Loucy (cell line): ENCODE measurements around the gene SLC22A3.

Experiments
- H2AFZ ChIP-seq: fragments of 200-600 bp; sonication (generic); 2 replicates; pipeline ENCODE4 v1.6.0; 2016; ENCODE audit warnings: antibody characterized with exemption, mild to moderate bottlenecking, low read length, moderate library complexity
- H3F3A ChIP-seq: fragments of 200-600 bp; 2 replicates; pipeline ENCODE4 v1.6.0; 2016; ENCODE audit warnings: antibody characterized with exemption, low read depth, mild to moderate bottlenecking
- H3K27me3 ChIP-seq: fragments of 200-600 bp; sonication (generic); 2 replicates; pipeline ENCODE4 v1.6.1; 2014; ENCODE audit warnings: low read length, mild to moderate bottlenecking; ENCODE audit not compliant: insufficient read depth, poor library complexity, severe bottlenecking
- H3K36me3 ChIP-seq: fragments of 200-600 bp; sonication (generic); 2 replicates; pipeline ENCODE4 v1.6.1; 2016; ENCODE audit warnings: low read length; ENCODE audit not compliant: insufficient read depth
- H3K4me1 ChIP-seq: fragments of 200-600 bp; sonication (generic); 2 replicates; pipeline ENCODE4 v1.5.1; 2014; ENCODE audit warnings: low read length, mild to moderate bottlenecking; ENCODE audit not compliant: insufficient read depth, poor library complexity, severe bottlenecking
- H3K4me2 ChIP-seq: fragments of 200-600 bp; sonication (generic); 2 replicates; pipeline ENCODE4 v1.6.0; 2014; ENCODE audit warnings: antibody characterized with exemption, low read length, low read depth, mild to moderate bottlenecking; ENCODE audit not compliant: poor library complexity, severe bottlenecking
- H3K4me3 ChIP-seq: fragments of 200-600 bp; sonication (generic); 2 replicates; pipeline ENCODE4 v1.5.1; 2014; ENCODE audit warnings: low read length, mild to moderate bottlenecking, mixed read lengths; ENCODE audit not compliant: poor library complexity, severe bottlenecking
- H3K79me2 ChIP-seq: fragments of 200-600 bp; sonication (generic); 2 replicates; pipeline ENCODE4 v1.6.1; 2014; ENCODE audit warnings: low read length; ENCODE audit not compliant: insufficient read depth
- H3K9ac ChIP-seq: fragments of 200-600 bp; sonication (generic); 2 replicates; pipeline ENCODE4 v1.6.0; 2014; ENCODE audit warnings: mild to moderate bottlenecking, low read depth, low read length, moderate library complexity; ENCODE audit not compliant: poor library complexity, severe bottlenecking
- H3K9me2 ChIP-seq: fragments of 200-600 bp; sonication (generic); replicated peaks from 2 replicates; pipeline ENCODE4 v1.6.1; 2016; ENCODE audit warnings: low read depth, low read length, mixed read lengths
- H3K9me3 ChIP-seq: fragments of 200-600 bp; sonication (generic); 2 replicates; pipeline ENCODE4 v1.6.1; 2014; ENCODE audit warnings: mild to moderate bottlenecking, antibody characterized with exemption, low read length, low read depth; ENCODE audit not compliant: insufficient read depth
- H4K20me1 ChIP-seq: fragments of 200-600 bp; sonication (generic); 2 replicates; pipeline ENCODE4 v1.6.0; 2014; ENCODE audit warnings: antibody characterized with exemption, low read length, mild to moderate bottlenecking; ENCODE audit not compliant: insufficient read depth, poor library complexity, severe bottlenecking
- EZH2phosphoT487 ChIP-seq: fragments of 200-600 bp; IDR thresholded peaks from 2 replicates; pipeline ENCODE4 v1.6.1; 2018; ENCODE audit warnings: antibody characterized with exemption, mild to moderate bottlenecking, moderate library complexity, borderline replicate concordance
- TF ChIP-seq, protein P1 (sequence below): fragments of 200-600 bp; sonication (generic); conservative IDR thresholded peaks from 2 replicates; pipeline ENCODE4 v1.5.1; 2014; ENCODE audit warnings: mild to moderate bottlenecking, antibody characterized with exemption, low read length

SLC22A3 gene

DNA sequence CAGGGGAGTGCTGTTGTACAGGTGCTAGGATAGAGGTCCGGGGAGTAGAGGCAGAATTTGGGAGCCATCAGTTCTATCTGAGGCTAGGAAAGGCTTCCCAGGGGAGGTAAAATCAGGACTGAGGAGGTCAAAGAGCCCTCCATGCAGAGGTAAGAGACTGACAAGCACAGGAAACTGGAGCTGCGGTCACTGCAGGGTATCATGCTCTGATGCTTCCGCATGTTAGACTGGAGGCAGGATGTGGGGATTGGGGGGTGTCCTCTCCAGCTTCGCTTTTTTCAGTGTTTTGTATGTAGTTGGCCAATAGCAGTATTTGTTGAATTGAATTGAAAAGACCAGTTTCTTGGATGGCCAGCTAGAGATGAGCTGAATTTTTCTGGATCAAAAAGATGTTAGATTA is 87.8 kb downstream of the SLC22A3 start:
- Histone ChIP-seq H3K4me2 (no peak overlapping the region), H3K79me2 (no peaks in the 10 kb centered on the region), H3K4me3 (no peak overlapping the region), H3K9me2 (no peaks in the 10 kb centered on the region), H3K36me3 (no peaks in the 10 kb centered on the region), H4K20me1 (no peaks in the 10 kb centered on the region), H3K4me1 (no peaks in the 10 kb centered on the region), H3K9ac (no peak overlapping the region), H3K27me3 (no peaks in the 10 kb centered on the region), H3F3A (no peaks in the 10 kb centered on the region), H2AFZ (no peak overlapping the region), H3K9me3 (no peaks in the 10 kb centered on the region)
- TF ChIP-seq, protein P1, sequence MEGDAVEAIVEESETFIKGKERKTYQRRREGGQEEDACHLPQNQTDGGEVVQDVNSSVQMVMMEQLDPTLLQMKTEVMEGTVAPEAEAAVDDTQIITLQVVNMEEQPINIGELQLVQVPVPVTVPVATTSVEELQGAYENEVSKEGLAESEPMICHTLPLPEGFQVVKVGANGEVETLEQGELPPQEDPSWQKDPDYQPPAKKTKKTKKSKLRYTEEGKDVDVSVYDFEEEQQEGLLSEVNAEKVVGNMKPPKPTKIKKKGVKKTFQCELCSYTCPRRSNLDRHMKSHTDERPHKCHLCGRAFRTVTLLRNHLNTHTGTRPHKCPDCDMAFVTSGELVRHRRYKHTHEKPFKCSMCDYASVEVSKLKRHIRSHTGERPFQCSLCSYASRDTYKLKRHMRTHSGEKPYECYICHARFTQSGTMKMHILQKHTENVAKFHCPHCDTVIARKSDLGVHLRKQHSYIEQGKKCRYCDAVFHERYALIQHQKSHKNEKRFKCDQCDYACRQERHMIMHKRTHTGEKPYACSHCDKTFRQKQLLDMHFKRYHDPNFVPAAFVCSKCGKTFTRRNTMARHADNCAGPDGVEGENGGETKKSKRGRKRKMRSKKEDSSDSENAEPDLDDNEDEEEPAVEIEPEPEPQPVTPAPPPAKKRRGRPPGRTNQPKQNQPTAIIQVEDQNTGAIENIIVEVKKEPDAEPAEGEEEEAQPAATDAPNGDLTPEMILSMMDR: no peak
- TF ChIP-seq EZH2phosphoT487: no peak

DNA sequence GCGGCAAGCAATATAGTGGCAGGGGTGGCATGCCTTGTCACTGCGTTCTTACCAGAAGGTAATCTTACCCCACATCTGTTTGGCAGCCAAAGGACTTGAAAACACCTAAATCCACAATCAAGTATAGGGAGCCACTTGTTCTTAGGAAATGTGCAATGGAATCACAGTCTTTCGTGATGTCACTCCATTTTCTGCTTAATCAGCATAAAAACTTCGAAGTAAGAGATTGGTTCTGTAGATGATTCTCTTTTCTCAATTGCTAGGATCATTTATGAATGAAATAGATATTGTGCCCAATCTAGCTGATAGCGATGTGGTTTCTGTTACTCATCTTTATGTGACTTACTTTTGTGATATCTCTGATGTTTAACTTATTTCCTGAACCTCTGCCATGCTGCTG is 89.0 kb downstream of the SLC22A3 start:
- no peaks in the 10 kb centered on the region for H3K4me1 ChIP-seq
- no peaks in the 10 kb centered on the region for H3K9me3 ChIP-seq
- H3K9me2 ChIP-seq: no peaks in the 10 kb centered on the region
- H3K9ac ChIP-seq: no peak overlapping the region
- no peaks in the 10 kb centered on the region for H3F3A ChIP-seq
- TF ChIP-seq, protein P1: no peak
- TF ChIP-seq EZH2phosphoT487: no peak
- no peak overlapping the region for H3K4me2 ChIP-seq
- H3K79me2 ChIP-seq: no peaks in the 10 kb centered on the region
- H3K4me3 ChIP-seq: no peak overlapping the region
- no peaks in the 10 kb centered on the region for H3K36me3 ChIP-seq
- H2AFZ ChIP-seq: no peak overlapping the region
- no peaks in the 10 kb centered on the region for H4K20me1 ChIP-seq
- no peaks in the 10 kb centered on the region for H3K27me3 ChIP-seq

DNA sequence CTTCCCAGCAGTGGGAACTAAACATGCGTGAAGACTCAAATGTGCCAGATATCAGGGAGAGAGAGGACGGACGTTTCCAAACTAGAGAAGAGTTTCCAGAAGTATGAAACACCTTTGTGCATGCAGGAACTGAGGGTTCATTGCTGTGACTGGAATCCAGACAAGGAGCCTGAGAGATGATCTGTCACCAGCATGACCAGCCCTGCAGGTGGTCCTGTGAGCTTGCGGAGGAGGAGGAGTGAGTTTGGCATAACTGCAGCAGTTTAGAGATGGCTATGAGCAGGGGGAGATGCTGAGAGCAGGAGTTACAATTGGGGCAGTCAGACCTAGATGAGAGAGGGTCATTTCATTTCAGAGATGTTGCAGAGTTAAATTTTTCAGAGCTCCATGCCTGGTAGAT is 89.6 kb downstream of the SLC22A3 start:
- H3K36me3 ChIP-seq: no peaks in the 10 kb centered on the region
- no peaks in the 10 kb centered on the region for H3K4me1 ChIP-seq
- H3K4me3 ChIP-seq: no peak overlapping the region
- H3K27me3 ChIP-seq: no peaks in the 10 kb centered on the region
- H3F3A ChIP-seq: no peaks in the 10 kb centered on the region
- no peaks in the 10 kb centered on the region for H3K79me2 ChIP-seq
- no peak overlapping the region for H3K9ac ChIP-seq
- H4K20me1 ChIP-seq: no peaks in the 10 kb centered on the region
- no peak overlapping the region for H3K4me2 ChIP-seq
- H3K9me2 ChIP-seq: no peaks in the 10 kb centered on the region
- H2AFZ ChIP-seq: no peak overlapping the region
- TF ChIP-seq, protein P1: no peak
- TF ChIP-seq EZH2phosphoT487: no peak
- H3K9me3 ChIP-seq: no peaks in the 10 kb centered on the region
